Lower leg skin (tissue), 4 donors: ENCODE measurements around the gene BDH2. TPM values are rescaled to one million over a fixed set of nuclear protein-coding genes. Genes with fewer than 3 reads are reported as not detected.

Experiments
- DNase-seq, 2 donors: peaks; one replicate each; pipeline ENCODE4 v3.0.0-alpha.2; 2019; ENCODE audit warnings: low spot score in 2 of 2
- H3K4me3 ChIP-seq: fragments of 200-600 bp; sonication (generic); 2 replicates; pipeline ENCODE4 v1.5.1; 2017; ENCODE audit warnings: mild to moderate bottlenecking, low read depth; ENCODE audit not compliant: poor library complexity, severe bottlenecking
- CTCF ChIP-seq, 3 donors: fragments of 450-650 bp; IDR thresholded peaks; one replicate each; pipeline ENCODE4 v1.5.1; 2016; ENCODE audit warnings: antibody characterized with exemption in 3 of 3, mild to moderate bottlenecking in 3 of 3, moderate library complexity in 2 of 3
- POLR2A ChIP-seq, 2 donors: fragments of 450-650 bp; IDR thresholded peaks; one replicate each; pipeline ENCODE4 v1.6.1; 2016 to 2017; ENCODE audit warnings: antibody characterized with exemption in 2 of 2, mild to moderate bottlenecking in 1 of 2, moderate library complexity in 1 of 2
- WGBS, 2 donors: methylation state at CpG; one replicate each; pipeline ENCODE4 v1.1.5; 2018; 5-methylcytosine and 5-hydroxymethylcytosine counted together
- intact Hi-C: fragments of 100-400 bp; cut with DNase I; formaldehyde crosslinking; loops from one replicate; pipeline ENCODE4 v1.15.0; 2023; ENCODE audit warnings: low total_unique reads
- total RNA-seq, 4 donors: library from RNA; depleted of rRNA; stranded (reverse); fragments of >200 nt; gene quantifications; one replicate each; pipeline ENCODE4 v1.1.0, GENCODE V29; 2016

Gene BDH2
- total RNA-seq, 4 donors from 2014 or later, result 29.9 to 44.5 (median 38.9) TPM

GRCh38 chr4:103052779-103053178 lies 46.9 kb downstream of the BDH2 start:
- 76 to 90% methylated on average over 3 of the region's 3 CpGs for WGBS, 2 donors
- intact Hi-C loops, result no loop called here
- DNase-seq, result no peak
- TF ChIP-seq CTCF (IDR thresholded peaks at IDR 0.05) (no peak), POLR2A (IDR thresholded peaks at IDR 0.05) (no peak)
- no peak overlapping the region for H3K4me3 ChIP-seq

- intact Hi-C loops, result no loop called here
- no peak overlapping the region for H3K4me3 ChIP-seq
- 94 to 99% methylated on average over 3 of the region's 3 CpGs for WGBS, 2 donors
- no peak for DNase-seq
- no peak for TF ChIP-seq CTCF (IDR thresholded peaks at IDR 0.05)
- no peak for TF ChIP-seq POLR2A (IDR thresholded peaks at IDR 0.05)
These were observed 47.5 kb downstream of the BDH2 start for GRCh38 chr4:103052145-103052544.

GRCh38 chr4:103050736-103051436 lies 48.7 kb downstream of the BDH2 start:
- TF ChIP-seq POLR2A (IDR thresholded peaks at IDR 0.05), result no peak
- TF ChIP-seq CTCF (IDR thresholded peaks at IDR 0.05), result no peak
- 44 to 56% methylated on average over 2 of the region's 2 CpGs for WGBS, 2 donors
- H3K4me3 ChIP-seq, result no peak overlapping the region
- intact Hi-C loops, result no loop called here
- DNase-seq, result no peak

GRCh38 chr4:103046416-103047290 lies 53.0 kb downstream of the BDH2 start:
- no peak overlapping the region for H3K4me3 ChIP-seq
- no peak for TF ChIP-seq POLR2A (IDR thresholded peaks at IDR 0.05)
- 47 to 49% methylated on average over 5 of the region's 5 CpGs for WGBS, 2 donors
- intact Hi-C loops, result no loop called here
- DNase-seq, result no peak

- intact Hi-C loops, result no loop called here
- DNase-seq, result no peak
- H3K4me3 ChIP-seq, result no peak overlapping the region
- 83 to 92% methylated on average over 2 of the region's 2 CpGs for WGBS, 2 donors
- TF ChIP-seq POLR2A (IDR thresholded peaks at IDR 0.05), result no peak
- TF ChIP-seq CTCF (IDR thresholded peaks at IDR 0.05), result no peak
These were observed 55.5 kb downstream of the BDH2 start for GRCh38 chr4:103044183-103044582.

- intact Hi-C loops, result no loop called here
- H3K4me3 ChIP-seq, result no peak overlapping the region
- DNase-seq, result no peak
- TF ChIP-seq POLR2A (IDR thresholded peaks at IDR 0.05), result no peak
- no peak for TF ChIP-seq CTCF (IDR thresholded peaks at IDR 0.05)
- WGBS, 2 donors, result 95 to 98% methylated on average over 2 of the region's 2 CpGs
These were observed 63.5 kb downstream of the BDH2 start for GRCh38 chr4:103036169-103036568.
